Melanocyte of skin (primary cell): ENCODE data around the gene DEFB114. TPM values are rescaled to one million over a fixed set of nuclear protein-coding genes. Genes with fewer than 3 reads are reported as not detected.

Experiments used
- total RNA-seq, 2 donors: library from RNA; depleted of rRNA; stranded (reverse); fragments of >200 nt; gene quantifications; 2 replicates each; pipeline ENCODE4 v1.2.3, GENCODE V29; 2012

DEFB114 gene, protein sequence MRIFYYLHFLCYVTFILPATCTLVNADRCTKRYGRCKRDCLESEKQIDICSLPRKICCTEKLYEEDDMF
- not detected for total RNA-seq

DNA sequence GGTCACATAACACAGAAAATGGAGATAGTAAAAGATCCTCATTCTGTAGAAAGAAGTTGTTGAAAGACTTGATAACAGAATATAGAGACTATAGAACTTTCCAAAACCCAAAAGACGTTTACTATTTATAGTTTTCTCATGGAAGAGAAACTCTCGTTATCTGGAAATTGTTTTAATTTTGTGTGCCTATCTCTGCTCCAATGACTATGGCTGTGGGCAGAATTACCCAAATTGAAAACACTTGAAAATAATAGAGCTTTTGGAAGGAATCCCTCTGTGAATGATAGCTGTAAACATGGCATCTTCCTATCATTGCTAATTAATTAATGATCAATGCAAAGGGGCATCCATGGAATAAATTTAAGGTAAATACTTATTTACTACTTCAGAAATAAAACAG, at the start of gene DEFB114:
TSS of gene DEFB114 (minus strand) at position 101 of the 400 bp plus-strand sequence. CDS start at position 42, 59 bp downstream.

DNA sequence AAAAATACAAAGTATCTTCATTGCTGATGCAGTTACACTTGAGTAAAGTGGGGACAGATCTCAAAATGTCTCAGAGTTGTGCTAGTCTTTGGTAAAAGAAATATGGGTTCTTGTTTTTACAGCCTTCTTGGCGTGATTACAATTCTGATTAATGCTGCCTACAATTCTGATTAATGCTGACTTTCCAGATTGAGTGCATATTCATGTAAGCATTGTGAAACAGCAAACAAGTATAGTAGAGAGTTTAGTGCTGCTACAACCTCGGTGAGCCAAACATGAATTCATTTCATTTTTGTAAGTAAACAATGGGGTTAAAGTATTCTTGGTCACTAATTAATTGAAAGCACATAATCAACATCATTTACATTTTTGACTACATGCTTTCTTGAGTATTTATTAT, 5.6 kb upstream of the DEFB114 start, which contains the start of gene DEFB113:
TSS of gene DEFB113 (minus strand) at position 21 of the 400 bp plus-strand sequence. CDS start at position 21, 0 bp downstream.

Other genes with a start within 250 kb of the DEFB114 start
- gene CRISP3, start 219.8 kb downstream of the DEFB114 start, total RNA-seq: not detected
- not detected for gene PGK2, start 176.9 kb downstream of the DEFB114 start, total RNA-seq
- not detected for gene CRISP1, start 97.6 kb downstream of the DEFB114 start, total RNA-seq
- gene DEFB113, start 5.5 kb upstream of the DEFB114 start, total RNA-seq: not detected
- gene DEFB110, start 57.8 kb upstream of the DEFB114 start, total RNA-seq: not detected
- gene DEFB112, start 85.8 kb upstream of the DEFB114 start, total RNA-seq: not detected